H1 (cell line): Measurements from ENCODE around the gene ZNF180. TPM values are rescaled to one million over a fixed set of nuclear protein-coding genes. Genes with fewer than 3 reads are reported as not detected.

Experiments
- EGR1 ChIP-seq: IDR thresholded peaks from 2 replicates; pipeline ENCODE4 v1.6.1; 2011; ENCODE audit warnings: low read depth, low read length, borderline replicate concordance
- NANOG ChIP-seq: IDR thresholded peaks from 2 replicates; pipeline ENCODE4 v1.6.1; 2011; ENCODE audit warnings: low read length, low read depth, mild to moderate bottlenecking, inconsistent platforms; ENCODE audit not compliant: insufficient read depth, poor library complexity, severe bottlenecking
- RBBP5 ChIP-seq: IDR thresholded peaks from 2 replicates; pipeline ENCODE4 v1.7.1; 2012; ENCODE audit warnings: low read depth, mild to moderate bottlenecking, inconsistent platforms, low read length, moderate library complexity, borderline replicate concordance
- SIN3A ChIP-seq, 2 experiments: IDR thresholded peaks in 1 of 2; conservative IDR thresholded peaks in 1 of 2; 2 replicates each; pipeline ENCODE4 v1.6.1; 2011 to 2012; ENCODE audit warnings: low read length in 2 of 2, improper control_type of control experiment in 1 of 2, low read depth in 1 of 2, mild to moderate bottlenecking in 1 of 2
- polyA plus RNA-seq, 7 experiments: library from polyadenylated mRNA; depleted of rRNA in 3 of 7; stranded (reverse) in 5 of 7; unstranded in 2 of 7; fragments of >200 nt in 5 of 7; fragments of 200-250 nt in 2 of 7; gene quantifications; 1 replicate in 5 of 7; 2 replicates in 1 of 7; 4 replicates in 1 of 7; pipeline versions ENCODE4 v1.2.1 to v1.2.3, GENCODE V29; 2011 to 2013; ENCODE audit warnings: missing spikeins in 2 of 7, mixed read lengths in 2 of 7
- total RNA-seq: library from RNA; stranded (reverse); fragmentation: NEBNext Ultra II Directional; extraction: Animal tissue kit (Norgen Biotek cat#: 25700); gene quantifications from 2 replicates; pipeline ENCODE4 v1.2.1, GENCODE V29; 2021
- TF ChIP-seq, protein P1 (sequence below): IDR thresholded peaks from 2 replicates; pipeline ENCODE4 v1.6.1; 2012; ENCODE audit warnings: inconsistent platforms
- TF ChIP-seq, protein P2 (sequence below): IDR thresholded peaks from 2 replicates; pipeline ENCODE4 v1.6.1; 2011; ENCODE audit warnings: low read length, improper control_type of control experiment

ZNF180 gene
- total and polyA plus RNA-seq, 2 of the 8 experiments (the other 6 are each of a cell fraction or from before 2014, with no cell fraction given): 1.3 to 8.5 TPM

GRCh38 chr19:44527554-44527953 is 27.2 kb upstream of the ZNF180 start (continued):
- no peak for TF ChIP-seq SIN3A (conservative IDR thresholded peaks at IDR 0.05 in 1 of 2, IDR thresholded peaks at IDR 0.05 in 1 of 2; ENCODE audit: low read depth in 1 of 2, low read length in 2 of 2)
- no peak for TF ChIP-seq NANOG
- no peak for TF ChIP-seq RBBP5
- no peak for TF ChIP-seq EGR1
- TF ChIP-seq, protein P1, sequence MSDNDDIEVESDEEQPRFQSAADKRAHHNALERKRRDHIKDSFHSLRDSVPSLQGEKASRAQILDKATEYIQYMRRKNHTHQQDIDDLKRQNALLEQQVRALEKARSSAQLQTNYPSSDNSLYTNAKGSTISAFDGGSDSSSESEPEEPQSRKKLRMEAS: no peak
- TF ChIP-seq, protein P2, sequence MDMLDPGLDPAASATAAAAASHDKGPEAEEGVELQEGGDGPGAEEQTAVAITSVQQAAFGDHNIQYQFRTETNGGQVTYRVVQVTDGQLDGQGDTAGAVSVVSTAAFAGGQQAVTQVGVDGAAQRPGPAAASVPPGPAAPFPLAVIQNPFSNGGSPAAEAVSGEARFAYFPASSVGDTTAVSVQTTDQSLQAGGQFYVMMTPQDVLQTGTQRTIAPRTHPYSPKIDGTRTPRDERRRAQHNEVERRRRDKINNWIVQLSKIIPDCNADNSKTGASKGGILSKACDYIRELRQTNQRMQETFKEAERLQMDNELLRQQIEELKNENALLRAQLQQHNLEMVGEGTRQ: no peak
